NCI-H2227 treated with DMSO at 0.1 percent for 48 hours (cell line): ENCODE results near the gene MAGEB16.

ENCODE experiments used
- DNase-seq: peaks from one replicate; lab custom pipeline; 2025; lab: John Stamatoyannopoulos, UW

Gene MAGEB16

GRCh38 chrX:35798042-35798441, at the start of gene MAGEB16:
Gene MAGEB16 (plus strand): TSS chrX:35798342. CDS start chrX:35802197, 3,855 bp downstream.
- DNase-seq = no peak

- DNase-seq = no peak
These were observed 24.1 kb upstream of the MAGEB16 start for GRCh38 chrX:35773958-35774564.

- no peak for DNase-seq
These were observed 13.1 kb upstream of the MAGEB16 start for GRCh38 chrX:35785075-35785474.

GRCh38 chrX:35786271-35786670, 11.9 kb upstream of the MAGEB16 start:
- DNase-seq = no peak

GRCh38 chrX:35787867-35788266, 10.3 kb upstream of the MAGEB16 start:
- DNase-seq = no peak

GRCh38 chrX:35800474-35800873, 2.3 kb downstream of the MAGEB16 start:
- DNase-seq = no peak

- DNase-seq = no peak
These were observed 11.6 kb downstream of the MAGEB16 start for GRCh38 chrX:35809781-35810180.

GRCh38 chrX:35819241-35819640, 21.1 kb downstream of the MAGEB16 start:
- DNase-seq = no peak

GRCh38 chrX:35826503-35826902, 28.4 kb downstream of the MAGEB16 start:
- no peak for DNase-seq

GRCh38 chrX:35829501-35829900, 31.4 kb downstream of the MAGEB16 start:
- DNase-seq = no peak

- DNase-seq = no peak
These were observed 43.7 kb downstream of the MAGEB16 start for GRCh38 chrX:35841872-35842271.

- DNase-seq = no peak
These were observed 44.5 kb downstream of the MAGEB16 start for GRCh38 chrX:35842674-35843073.

- DNase-seq = no peak
These were observed 49.6 kb downstream of the MAGEB16 start for GRCh38 chrX:35847736-35848135.
